Germinal center (tissue), 1 donor: ENCODE results near the gene COL21A1.

ENCODE experiments used
- DNase-seq: peaks from one replicate; pipeline ENCODE4 v3.0.0; 2012; ENCODE audit warnings: mixed read lengths, low spot score

COL21A1 gene

GRCh38 chr6:56106231-56106630 lies 141.1 kb downstream of the COL21A1 start:
- no peak for DNase-seq

GRCh38 chr6:56104591-56104990 lies 142.8 kb downstream of the COL21A1 start:
- DNase-seq: no peak

- DNase-seq: no peak
Observed at GRCh38 chr6:56102216-56102615, 145.2 kb downstream of the COL21A1 start.

- no peak for DNase-seq
Observed at GRCh38 chr6:56101141-56101553, 146.2 kb downstream of the COL21A1 start.

GRCh38 chr6:56096946-56097621 lies 150.3 kb downstream of the COL21A1 start:
- no peak for DNase-seq

- DNase-seq: no peak
Observed at GRCh38 chr6:56096541-56096940, 150.8 kb downstream of the COL21A1 start.

GRCh38 chr6:56093776-56094175 lies 153.6 kb downstream of the COL21A1 start:
- no peak for DNase-seq

GRCh38 chr6:56091159-56091869 lies 156.1 kb downstream of the COL21A1 start:
- no peak for DNase-seq

- DNase-seq: no peak
Observed at GRCh38 chr6:56088641-56089040, 158.7 kb downstream of the COL21A1 start.

GRCh38 chr6:56087421-56087820 lies 160.0 kb downstream of the COL21A1 start:
- no peak for DNase-seq

- no peak for DNase-seq
Observed at GRCh38 chr6:56079751-56080540, 167.4 kb downstream of the COL21A1 start.

GRCh38 chr6:56076033-56076432 lies 171.3 kb downstream of the COL21A1 start:
- DNase-seq: no peak

GRCh38 chr6:56073761-56074160 lies 173.6 kb downstream of the COL21A1 start:
- DNase-seq: no peak

GRCh38 chr6:56073315-56073714 lies 174.1 kb downstream of the COL21A1 start:
- DNase-seq: no peak

GRCh38 chr6:56072856-56073255 lies 174.5 kb downstream of the COL21A1 start:
- DNase-seq: no peak

GRCh38 chr6:56065408-56065807 lies 182.0 kb downstream of the COL21A1 start:
- no peak for DNase-seq

- no peak for DNase-seq
Observed at GRCh38 chr6:56062836-56063235, 184.5 kb downstream of the COL21A1 start.

GRCh38 chr6:56058636-56059035 lies 188.7 kb downstream of the COL21A1 start:
- no peak for DNase-seq

GRCh38 chr6:56055081-56055704 lies 192.2 kb downstream of the COL21A1 start:
- no peak for DNase-seq

GRCh38 chr6:56051202-56051598 lies 196.2 kb downstream of the COL21A1 start:
- no peak for DNase-seq

GRCh38 chr6:56050530-56051201 lies 196.7 kb downstream of the COL21A1 start:
- no peak for DNase-seq

GRCh38 chr6:56048601-56049000 lies 198.8 kb downstream of the COL21A1 start:
- no peak for DNase-seq
